Measurements from ENCODE around the gene AP1S3. TPM values are rescaled to one million over a fixed set of nuclear protein-coding genes. Genes with fewer than 3 reads are reported as not detected.

The AP1S3 gene
- total and polyA plus RNA-seq, 2 donors (not counting 3 experiments of a cell fraction or from before 2014, with no cell fraction given) = 0.69 to 3.8 TPM

GRCh38 chr2:223801736-223802135, 35.6 kb downstream of the AP1S3 start:
- Histone ChIP-seq H3K4me1 (ENCODE audit: control insufficient read depth, extremely low read depth, insufficient read depth, low read length) (peaks cover 4% of the 10 kb centered on the region), H3K4me3 (replicated peaks in 1 of 3; ENCODE audit: insufficient read depth in 1 of 3, low read depth in 1 of 3, low read length in 3 of 3) (no peak overlapping the region), H3K9me3 (replicated peaks; ENCODE audit: control insufficient read depth, insufficient read depth, low read length) (no peaks in the 10 kb centered on the region), H4K20me1 (replicated peaks; ENCODE audit: control insufficient read depth, extremely low read depth, insufficient read depth, low read length) (no peaks in the 10 kb centered on the region), H3K27me3 (ENCODE audit: control insufficient read depth in 2 of 2, insufficient read depth in 2 of 2, low read length in 2 of 2) (no peaks in the 10 kb centered on the region), H3K27ac (ENCODE audit: insufficient read depth, low read depth, low read length) (no peak overlapping the region), H3K9ac (replicated peaks; ENCODE audit: extremely low read depth, insufficient read depth, low read length) (no peak overlapping the region), H3K9me1 (replicated peaks; ENCODE audit: control insufficient read depth, extremely low read depth, insufficient read depth, low read length) (no peaks in the 10 kb centered on the region), H3K79me2 (ENCODE audit: control insufficient read depth, insufficient read depth, low read length) (no peaks in the 10 kb centered on the region), H2AFZ (ENCODE audit: low read depth, low read length) (no peak overlapping the region), H3K36me3 (ENCODE audit: control insufficient read depth in 2 of 2, extremely low read depth in 1 of 2, insufficient read depth in 2 of 2, low read length in 2 of 2) (no peaks in the 10 kb centered on the region), H3K4me2 (ENCODE audit: insufficient read depth, low read length) (no peak overlapping the region)
- no peak for DNase-seq (ENCODE audit: low read depth, low spot score)
- ChIA-PET CTCF (interaction anchor here (1.0 to 7.5 kb wide), 4 partner anchors 14 to 343 kb away, joined by 3 to 136 read pairs (median 37); no protein-coding TSS in a partner anchor), POLR2A (interaction anchor here (0.7 kb wide), 1 partner anchor 765 kb away, joined by 3 read pairs; no protein-coding TSS in a partner anchor)
- dilution Hi-C loops (cut with MboI; ENCODE audit: extremely low pct_ligation_motif_present, low sequenced_read_pairs) (no loop called here), intact Hi-C loops (cut with micrococcal nuclease) (no loop called here)
- no peak for FAIRE-seq
- no TSS peak for BruUV-seq (replicated peaks)
- TF ChIP-seq CTCF (IDR thresholded peaks at IDR 0.05; ENCODE audit: extremely low read depth in 1 of 2, insufficient read depth in 1 of 2, low read depth in 1 of 2, low read length in 2 of 2) = no peak
- no peak for TF ChIP-seq POLR2A (IDR thresholded peaks at IDR 0.05; ENCODE audit: low read depth, low read length)
- no peak for TF ChIP-seq JUN (IDR thresholded peaks at IDR 0.05; ENCODE audit: borderline replicate concordance, insufficient read depth, insufficient read length, low read depth)
- TF ChIP-seq FOS (IDR thresholded peaks at IDR 0.05; ENCODE audit: borderline replicate concordance, insufficient read depth, low read length) = no peak
- TF ChIP-seq GATA2 (IDR thresholded peaks at IDR 0.05; ENCODE audit: insufficient read depth, insufficient read length, low read depth, low read length) = no peak
- TF ChIP-seq MAX (IDR thresholded peaks at IDR 0.05; ENCODE audit: insufficient read depth, insufficient read length) = no peak
- TF ChIP-seq EZH2 (IDR thresholded peaks at IDR 0.05; ENCODE audit: borderline replicate concordance, low read depth, low read length, severe bottlenecking) = no peak
- TF ChIP-seq POLR2AphosphoS5 (IDR thresholded peaks at IDR 0.05; ENCODE audit: insufficient read depth, low read depth, low read length) = no peak
- no peak for TF ChIP-seq MYC (IDR thresholded peaks at IDR 0.05; ENCODE audit: low read depth, low read length)
